ENCODE data around the gene ZNF695.

Gene ZNF695

DNA sequence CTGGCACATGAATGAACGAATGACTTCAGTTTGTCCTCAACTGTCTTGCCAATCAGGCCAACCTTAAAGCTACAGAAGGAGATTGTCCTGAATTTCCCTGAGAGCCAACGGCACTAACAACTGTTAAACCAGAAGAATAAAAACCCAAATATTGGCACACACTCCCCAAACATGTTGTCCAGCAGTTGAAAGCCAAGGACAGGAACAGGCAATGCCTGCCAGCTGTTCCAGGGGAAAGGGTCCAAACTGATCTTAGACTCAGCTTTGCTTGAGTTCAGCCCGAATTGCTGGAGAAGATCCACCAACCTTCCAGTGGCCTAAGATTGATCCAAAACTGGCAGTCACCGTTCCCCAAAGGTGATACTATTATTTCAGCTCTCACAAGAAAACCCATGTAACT is 53.7 kb downstream of the ZNF695 start:
- ATAC-seq = no peak

DNA sequence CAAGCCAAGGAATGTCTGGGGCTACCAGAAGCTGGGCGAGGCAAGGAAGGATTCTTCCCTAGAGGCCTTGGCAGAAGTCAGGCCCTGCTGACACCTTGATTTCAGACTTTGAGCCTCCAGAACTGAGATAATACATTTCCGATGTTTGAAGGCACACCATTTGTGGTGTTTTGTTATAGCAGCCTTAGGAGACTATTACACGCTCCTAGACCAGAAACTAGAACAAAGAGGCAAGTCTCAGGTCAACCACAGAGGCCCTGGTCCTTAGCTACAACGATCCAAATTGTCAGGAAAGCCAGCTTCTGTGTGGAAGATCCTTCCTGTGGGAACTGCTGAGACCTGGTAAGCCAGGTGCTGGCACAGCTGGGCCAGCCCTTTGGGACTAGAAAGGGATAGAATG is 56.4 kb downstream of the ZNF695 start:
- ATAC-seq = no peak

DNA sequence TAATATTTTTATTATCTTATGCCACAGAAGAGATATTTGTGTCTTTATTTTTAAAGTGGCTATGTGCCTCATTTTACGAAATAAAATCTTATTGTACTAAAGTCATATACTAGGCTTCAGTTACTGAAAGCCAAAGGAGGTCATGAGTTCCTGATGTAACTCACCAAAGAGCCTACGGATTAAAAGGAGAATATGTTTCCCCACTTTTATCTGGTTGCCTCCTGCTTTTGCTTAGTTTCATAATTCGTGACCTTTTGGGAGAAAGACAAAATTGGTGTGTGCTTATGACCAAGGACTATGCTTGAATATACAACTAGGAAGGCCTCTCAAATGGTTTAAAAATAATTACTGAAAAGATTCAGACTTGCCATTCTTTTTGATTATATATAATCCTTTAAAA is 57.9 kb downstream of the ZNF695 start:
- no peak for ATAC-seq

DNA sequence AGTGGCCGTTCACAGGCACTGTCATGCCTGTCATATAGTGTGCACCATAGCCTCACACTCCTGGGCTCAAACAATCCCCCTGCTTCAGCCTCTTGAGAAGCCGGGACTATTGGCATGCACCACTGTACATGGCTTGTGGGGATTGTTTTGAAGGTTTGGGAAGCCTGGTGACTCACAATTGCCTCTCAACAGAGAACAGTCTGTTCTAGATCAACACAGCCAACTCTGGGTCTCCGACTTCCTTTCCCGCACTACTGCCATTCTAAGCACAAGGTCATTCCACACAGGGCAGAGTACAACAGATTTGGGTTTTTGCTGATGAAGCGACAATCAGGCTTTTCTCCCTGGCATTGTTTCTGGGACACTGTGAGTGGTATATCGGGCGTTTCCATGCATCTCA is 60.6 kb downstream of the ZNF695 start:
- ATAC-seq = no peak

DNA sequence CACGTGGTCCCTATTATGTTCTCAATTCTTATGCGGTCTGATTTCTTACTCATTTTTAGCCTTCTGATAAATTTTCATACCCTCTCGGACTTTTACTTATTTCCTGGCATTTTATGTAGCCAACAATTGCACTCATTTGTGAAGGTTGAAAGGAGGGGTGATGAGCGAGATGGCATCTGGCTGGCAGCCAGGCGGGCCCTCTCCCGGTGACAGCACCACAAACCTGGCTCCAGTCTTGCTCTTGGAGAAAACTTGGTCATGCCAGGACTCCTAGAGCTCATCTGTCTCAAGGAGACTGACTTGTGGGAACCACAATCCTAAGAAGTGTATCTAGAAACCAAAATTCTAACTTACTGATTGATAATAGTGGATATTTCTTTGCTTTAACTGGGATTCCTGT is 61.5 kb downstream of the ZNF695 start:
- no peak for ATAC-seq

Data from activated CD4-positive, CD25-positive, alpha-beta regulatory T cell treated with anti-CD3 and anti-CD28 coated beads, Interleukin-2, amount 50 U/mL, for 24 hours (primary cell).